HG03342 (cell line): ENCODE data around the gene DGKG.
A peak's percentile ranks its signal among the peaks of the same experiment; 100 is the strongest.

Experiments
- ATAC-seq: cut with Tn5 transposase; IDR thresholded peaks from one replicate; pipeline ENCODE4 v1.9.1; 2021; ENCODE audit warnings: mild to moderate bottlenecking, moderate library complexity; ENCODE audit not compliant: unreplicated experiment

The DGKG gene

DNA sequence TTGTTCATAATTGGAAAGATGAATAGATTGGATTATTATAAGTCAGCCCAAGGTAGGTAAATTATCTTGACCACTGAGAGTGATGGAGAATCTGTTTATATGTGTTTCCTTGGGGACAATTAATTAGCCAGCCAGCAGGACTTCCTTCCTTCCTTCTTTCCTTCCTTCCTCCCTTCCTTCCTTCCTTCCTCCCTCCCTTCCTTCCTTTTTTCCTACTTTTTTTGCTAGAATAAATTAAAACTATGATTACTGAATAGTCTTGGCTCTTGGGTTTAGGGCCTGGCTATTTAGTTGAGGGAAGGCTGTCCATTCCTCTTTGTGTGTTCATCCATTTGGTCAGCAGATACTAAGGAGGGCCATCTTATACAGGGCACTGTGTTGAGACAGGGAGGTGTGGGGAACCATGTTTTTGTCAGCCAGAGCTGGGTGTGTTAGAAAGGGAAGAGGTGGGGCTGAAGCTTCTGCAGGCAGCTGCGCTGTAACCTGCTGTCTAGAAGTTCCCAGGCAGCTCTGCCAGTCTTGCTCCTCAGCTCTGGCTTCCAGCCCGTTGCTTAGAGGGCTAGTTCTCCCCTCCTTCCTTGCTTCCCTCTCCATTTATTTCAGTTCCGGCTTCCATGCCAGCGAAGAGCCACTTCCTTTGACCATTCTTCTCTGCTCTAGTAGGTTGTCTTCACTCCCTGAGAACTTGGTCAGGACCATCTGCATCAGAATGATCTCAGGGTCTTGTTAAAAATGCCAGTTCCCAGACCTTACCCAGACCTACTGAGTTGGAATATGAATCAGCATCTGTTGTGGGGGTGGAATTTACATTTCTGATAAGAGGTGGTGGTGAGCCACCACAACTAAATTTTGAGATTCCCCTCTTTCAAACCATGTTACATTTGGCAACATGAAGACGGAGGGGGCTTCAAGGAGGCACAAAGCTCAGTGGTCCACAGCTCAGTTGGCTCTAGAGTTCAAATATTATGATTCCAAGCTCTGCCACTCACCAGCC is 113.9 kb downstream of the DGKG start:
- no peak for ATAC-seq

DNA sequence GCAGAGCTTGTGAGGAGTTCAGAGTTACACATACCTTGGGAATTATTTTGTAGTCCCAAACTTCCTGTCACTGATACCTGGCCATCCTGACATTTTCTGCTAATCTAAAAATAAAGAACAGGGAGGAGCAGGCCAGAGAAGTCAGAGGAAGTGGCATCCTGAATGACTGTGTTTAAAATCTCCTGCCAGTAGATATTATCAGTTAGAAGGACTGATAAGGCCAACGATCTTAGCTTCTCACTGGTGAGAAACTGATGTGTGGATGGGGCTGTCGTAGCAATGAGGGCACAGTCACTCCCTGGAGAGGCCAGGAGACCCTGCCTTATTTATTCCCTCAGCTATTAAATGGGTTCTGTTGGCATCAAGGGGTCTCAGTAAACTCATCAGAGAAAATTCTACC is 115.1 kb downstream of the DGKG start:
- ATAC-seq = no peak

DNA sequence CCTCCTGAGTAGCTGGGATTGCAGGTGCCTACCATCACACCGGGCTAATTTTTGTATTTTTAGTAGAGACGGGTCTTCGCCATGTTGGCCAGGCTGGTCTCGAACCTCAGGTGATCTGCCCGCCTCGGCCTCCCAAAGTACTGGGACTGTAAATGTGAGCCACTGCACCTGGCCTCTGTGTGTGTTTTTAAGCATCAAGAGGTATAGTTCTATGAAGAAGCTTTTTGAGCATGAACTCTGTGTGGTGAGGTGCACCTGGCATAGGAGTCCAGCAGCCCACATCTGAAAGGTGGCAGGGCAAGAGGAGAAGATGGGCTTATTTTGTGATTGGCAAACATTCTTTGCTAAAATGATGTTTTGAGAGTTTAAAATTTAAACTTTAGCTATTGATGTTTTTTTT is 118.0 kb downstream of the DGKG start:
- ATAC-seq = no peak

DNA sequence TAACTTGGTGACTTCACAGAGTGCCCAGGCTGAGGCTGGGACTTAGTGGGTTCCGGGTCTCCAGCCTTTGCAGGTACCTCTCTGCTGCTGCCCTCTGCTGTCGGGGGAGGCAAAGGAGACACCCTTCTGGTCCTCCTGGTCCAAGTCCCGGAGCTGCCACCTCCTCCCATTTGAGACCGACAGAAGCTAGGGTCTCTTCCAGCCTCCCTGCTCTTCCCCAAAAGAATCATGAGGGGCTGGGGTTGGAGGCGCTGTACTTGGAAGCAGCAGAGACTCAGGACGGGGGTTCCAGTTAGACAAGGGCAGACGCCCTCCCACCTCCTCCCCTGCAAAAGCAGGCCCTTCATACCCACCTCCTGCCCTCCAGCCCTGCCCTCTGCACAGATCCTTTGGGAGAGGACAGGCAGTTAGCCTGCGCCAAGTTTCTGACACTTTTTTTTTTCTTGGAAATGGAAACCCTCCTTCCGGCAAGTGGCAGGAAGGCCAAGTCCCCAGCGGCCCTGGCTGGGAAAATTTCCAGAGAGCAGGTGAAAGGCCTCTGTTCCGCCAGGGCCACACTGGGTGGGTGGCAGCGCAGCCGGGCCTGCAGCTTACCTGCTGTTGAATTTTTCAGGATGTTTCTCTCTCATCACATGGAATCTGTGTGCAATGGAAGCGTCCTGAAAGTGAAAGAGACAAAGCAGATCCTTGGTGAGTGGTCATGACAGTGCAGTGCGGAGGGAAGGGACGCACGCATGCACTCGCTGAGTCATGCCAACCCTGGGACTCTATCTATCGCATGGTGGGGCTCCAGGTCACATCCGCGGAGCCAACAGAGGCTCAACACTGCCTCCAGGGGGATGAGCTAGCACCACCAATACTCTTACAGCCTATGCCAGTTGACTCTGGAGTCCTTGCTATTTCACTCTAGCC is 119.9 kb downstream of the DGKG start:
- ATAC-seq = peak; percentile 73

DNA sequence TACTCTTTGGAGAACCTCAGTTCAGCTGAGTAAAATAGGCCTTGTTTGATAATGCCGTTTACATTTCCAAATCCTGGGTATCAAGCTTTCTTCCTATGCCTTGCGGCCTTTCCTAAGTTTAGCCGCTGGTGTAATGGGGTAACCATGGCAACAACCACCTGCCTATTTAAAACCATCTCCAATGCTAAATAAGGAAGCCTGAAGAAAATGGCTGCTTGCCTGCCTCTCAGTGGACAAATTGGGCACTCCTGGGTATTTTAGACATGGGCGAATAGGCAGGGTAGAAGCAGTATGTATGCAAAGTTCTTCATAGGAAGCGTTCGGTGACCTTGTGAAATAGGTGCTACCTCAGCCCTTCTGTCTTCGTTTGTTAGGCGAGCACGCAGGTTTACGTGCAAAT is 122.7 kb downstream of the DGKG start:
- ATAC-seq = no peak

DNA sequence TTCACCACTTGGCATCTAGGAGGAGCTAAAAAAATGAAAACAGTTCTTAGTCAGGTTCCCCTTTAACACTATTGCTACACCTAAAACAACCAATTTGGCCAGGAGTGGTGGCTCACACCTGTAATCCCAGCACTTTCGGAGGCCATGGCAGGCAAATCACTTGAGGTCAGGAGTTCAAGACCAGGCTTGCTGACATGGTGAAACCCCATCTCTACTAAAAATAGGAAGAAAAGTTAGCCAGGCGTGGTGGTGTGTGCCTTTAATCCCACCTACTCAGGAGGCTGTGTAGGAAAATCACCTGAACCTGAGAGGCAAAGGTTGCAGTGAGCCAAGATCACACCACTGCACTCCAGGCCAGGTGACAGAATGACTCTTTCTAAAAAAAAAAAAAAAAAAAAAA is 124.1 kb downstream of the DGKG start:
- no peak for ATAC-seq

DNA sequence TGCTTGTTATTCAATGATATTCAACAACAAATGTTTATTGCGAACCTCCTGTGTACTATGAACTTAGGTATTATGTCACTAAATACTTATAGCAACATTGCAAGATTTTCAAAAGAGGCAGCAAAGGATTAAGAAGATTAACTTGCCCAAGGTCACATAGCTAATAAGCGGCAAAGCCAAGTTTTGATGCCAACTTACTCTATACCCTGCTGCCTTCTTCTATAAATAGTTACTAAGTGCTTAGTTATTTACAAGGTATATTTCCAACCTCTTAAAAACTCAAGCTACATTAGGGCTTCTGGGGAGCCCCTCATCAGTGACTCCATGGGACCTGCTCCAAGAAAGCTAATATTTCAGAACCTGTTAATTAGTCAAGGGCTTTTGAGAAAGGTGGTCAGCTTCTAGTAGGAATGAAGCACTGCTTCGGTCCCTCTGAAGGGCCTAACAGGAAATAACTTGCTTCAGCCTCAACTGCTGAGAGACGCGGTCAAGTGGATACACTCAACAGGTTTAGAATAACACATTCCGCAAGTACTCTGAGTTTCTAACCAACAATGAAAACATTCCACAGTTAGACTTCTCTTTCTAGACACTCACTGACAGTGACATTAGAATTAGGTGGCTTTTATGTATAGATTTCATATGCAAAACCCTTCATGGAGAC is 125.5 kb downstream of the DGKG start:
- no peak for ATAC-seq

DNA sequence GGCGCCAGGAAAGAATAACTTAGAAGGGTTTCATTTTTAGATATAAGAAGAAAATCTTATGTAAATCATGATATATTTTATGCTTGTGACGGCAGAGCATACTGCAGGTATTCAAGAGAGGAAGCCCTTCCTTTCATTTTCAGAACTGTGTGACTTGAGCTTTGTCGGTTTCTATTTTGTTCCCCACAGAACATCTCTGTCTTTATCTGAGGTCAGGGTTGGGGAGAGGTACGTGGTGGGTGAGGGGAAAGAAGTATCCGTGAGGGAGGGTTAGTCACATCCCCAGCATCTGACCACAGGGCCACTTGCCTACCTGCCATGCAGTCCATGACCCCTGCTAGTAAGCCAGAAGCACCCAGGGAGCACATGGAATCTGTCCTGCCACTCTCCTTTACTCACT is 126.5 kb downstream of the DGKG start:
- peak; percentile 74 for ATAC-seq

DNA sequence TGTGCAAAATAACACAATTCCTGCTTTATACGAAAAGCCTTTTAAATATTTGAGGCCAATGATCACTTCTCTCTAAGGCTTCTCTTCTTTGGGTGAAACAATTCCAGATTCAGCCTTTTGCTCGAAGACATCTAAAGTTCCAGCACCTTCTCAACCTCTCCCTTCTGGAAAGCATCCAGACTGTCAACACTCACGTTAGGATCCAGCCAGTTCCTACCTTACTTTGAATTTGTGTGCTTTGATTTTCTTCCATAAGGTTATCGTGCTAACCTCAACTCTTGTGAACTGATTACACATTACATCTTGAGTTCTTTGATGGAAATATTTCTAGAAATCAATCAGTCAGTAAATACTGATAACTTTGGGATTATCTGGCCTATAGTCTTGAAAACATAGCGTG is 127.9 kb downstream of the DGKG start:
- ATAC-seq = no peak

DNA sequence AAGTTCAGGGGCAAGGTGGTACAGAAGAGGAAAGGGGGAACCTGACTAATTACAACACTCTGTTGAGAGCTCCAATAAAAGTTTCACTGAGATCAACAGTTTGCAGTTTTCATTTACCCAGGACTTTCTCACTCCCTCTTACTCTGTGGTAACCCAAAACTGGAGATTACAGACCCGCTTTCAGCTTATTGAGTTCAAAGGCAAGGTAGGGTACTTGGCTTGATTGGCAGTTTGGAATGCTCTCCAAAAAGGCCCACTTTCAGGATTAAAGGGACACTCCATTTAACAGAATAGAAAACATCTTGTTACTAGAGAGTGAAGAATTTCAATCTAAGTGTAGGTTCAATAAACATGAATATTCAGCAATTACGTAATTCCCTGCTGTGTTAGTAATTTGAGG is 135.6 kb downstream of the DGKG start:
- ATAC-seq = no peak

DNA sequence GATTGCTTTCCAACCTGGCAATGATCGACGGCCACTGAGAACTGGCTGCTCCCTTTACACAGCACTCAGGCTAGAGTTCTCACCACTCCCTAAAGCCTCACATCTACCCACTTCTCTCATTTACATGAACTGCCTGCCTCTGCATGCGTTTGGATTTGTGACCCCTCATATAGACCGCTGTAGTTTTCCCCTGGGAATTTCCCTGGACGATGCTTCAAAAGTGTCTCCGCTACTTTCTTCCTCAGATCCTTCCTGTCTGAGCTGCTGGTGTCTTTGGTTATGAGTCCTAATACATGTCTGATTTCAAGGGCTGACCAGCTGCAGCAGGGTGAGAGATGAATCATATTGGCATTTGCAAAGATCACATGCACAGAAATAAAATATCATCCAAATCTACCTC is 136.4 kb downstream of the DGKG start:
- peak; percentile 61 for ATAC-seq

DNA sequence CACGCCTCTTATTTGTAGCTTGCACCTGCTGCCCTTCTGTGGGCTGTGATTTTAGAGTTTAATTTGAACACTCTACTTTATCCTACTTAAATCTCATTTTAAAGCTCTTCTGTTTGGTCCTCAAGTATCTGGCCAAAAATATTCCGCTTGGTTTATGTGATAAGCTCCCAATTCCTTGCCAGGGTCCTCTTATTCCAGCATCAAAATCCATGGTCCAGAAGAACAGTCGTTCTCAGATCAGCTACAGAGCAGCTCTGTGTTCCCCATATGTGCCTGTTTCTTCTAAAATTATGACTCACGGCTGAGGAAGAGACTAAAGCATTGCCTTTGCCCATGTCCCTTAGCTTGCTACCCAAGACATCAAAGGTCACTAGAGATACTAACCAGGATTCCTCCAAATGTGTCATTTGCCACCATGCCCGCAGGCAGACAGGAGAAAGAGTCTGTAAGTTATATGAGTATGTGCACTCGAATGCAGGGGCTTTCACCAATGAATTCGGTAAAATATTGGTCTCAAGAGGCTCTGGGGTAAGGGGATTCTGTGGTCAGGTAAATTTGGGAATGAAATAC is 137.9 kb downstream of the DGKG start:
- no peak for ATAC-seq

DNA sequence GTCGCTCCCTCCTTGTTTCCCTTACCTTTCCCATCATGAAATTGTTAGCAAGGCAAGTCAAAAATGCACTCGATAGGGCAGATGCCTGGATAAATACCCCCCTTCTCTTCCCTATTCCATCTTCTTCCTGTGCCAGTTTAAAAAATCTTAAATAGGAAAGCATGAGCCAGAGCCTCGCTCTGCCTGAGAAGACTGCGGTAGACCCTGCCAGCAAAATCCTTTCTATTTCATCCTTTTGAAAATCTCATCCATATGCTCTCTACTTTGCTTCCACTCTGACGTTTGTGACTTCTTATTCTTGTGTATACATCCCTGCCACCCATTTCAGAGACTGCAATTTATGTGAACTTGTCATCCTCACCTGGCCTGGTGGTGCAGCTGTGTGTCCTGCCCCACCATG is 138.6 kb downstream of the DGKG start:
- ATAC-seq = no peak

DNA sequence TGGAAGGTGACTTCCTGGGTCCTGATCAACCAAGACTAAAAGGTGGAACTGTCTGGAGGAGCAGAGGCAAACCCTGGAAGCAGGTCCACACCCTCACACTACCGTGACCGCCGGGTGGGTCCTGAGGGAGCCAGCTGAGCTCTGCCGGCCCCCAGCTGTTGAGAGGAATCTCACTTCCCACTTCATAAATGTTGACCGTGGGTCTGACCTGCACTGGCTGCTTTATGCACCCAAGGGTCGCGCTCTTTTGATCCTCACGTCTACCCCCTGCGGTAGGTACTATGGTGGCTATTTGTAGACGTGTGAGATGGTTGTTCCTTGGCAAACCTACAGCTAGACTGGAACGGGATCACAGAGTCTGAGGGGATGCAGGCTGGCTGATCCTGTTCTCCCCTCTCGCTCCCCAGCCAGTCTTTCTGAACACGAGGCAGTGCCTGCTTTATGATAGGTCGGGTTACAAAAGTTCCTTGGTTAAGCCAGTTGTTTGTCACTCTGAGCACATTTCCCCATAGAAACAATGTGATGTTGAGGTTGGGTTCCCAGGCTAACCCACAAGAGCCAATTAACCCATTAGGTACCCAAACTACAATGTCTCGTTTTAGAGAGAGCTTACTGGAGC is 140.2 kb downstream of the DGKG start:
- ATAC-seq = no peak

DNA sequence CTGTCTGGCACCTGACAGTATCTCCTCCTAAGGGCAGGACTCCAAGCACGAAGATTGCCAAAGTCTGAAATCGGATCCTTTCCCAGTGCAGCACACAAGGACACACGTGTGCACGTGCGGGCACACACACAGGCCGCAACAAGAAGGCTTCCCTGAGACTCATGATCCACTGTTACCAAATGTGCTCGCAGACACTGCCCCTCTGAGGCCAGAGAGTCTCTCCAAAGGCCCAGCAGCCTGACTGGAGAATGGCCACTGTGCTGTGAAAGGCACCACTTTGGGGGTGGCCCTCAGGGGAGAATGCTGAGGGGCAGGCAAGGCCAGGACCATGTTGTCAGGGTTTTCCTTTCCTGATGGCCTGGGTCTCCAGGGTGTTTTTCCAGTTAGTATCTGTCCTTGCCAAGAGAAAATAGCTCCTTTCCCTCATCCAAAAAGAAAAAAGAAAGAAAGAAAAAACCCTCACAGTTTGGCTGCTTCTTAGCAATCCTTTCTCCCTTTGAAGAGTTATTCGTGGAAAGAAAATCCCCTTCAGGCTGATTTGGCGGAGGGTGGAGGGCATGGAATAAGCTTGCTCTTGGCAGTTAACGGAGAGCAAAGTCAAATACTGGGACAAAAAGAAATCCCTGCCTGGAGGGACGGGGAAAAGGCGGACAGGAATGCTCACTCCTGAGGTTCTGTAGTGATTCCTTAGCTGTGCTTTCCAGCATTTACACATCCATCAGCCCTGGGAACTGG is 141.0 kb downstream of the DGKG start:
- ATAC-seq = no peak

DNA sequence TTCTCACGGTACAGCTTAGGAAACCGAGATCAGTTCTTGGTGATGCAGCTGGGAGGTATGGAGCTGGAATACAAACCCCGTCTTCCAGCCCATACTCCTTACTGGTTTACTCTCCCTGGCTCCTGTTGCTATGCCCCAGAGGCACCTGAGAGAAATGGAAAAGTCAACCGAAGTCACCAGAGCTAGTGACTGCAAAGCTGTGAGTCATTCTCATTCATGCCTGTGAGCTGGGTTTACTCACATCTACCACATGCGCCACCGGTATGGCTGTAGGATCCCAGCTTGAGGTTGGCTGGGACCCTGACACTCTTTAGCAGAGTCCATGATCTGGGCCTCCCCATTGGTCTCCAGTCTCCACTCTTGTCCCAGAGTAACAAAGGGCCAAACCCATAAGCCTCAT is 141.7 kb downstream of the DGKG start:
- no peak for ATAC-seq

DNA sequence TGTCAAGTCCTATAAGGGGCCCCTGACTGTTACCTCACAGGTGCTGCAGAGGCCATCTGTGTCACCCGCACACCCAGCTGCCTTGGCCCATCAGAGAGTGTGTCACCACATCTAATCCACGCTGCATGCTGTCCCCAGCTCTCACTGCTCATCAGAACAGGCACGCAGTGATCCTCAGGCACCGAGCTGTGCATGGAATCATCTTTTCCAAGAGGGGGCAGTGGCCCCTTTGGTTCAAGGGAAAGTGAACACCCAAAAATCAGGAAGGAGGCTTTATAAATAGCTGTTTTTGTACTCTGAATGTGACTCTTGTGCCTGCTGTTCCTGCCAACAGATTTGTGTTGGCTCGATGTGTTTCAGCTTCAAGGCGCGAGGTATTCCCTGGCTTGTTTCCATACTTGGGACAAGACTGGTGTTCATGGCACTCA is 142.8 kb downstream of the DGKG start:
- ATAC-seq = no peak

DNA sequence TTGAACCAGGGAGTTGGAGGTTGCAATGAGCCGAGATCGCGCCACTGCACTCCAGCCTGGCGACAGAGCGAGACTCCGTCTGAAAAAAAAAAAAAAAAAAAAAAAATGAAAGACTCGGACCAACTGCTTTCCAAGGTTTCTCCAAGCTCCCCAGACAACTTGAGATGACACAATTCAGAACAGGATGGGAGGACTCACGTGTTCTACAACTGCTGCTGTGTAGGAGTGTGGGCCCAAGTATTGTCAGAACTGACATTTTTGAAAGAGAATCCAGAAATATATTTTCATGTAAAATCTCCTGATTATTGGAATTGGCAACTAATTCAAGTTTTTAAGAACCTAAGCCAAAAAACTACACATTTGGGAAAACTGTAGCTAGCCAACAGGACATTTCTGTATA is 143.6 kb downstream of the DGKG start:
- no peak for ATAC-seq

DNA sequence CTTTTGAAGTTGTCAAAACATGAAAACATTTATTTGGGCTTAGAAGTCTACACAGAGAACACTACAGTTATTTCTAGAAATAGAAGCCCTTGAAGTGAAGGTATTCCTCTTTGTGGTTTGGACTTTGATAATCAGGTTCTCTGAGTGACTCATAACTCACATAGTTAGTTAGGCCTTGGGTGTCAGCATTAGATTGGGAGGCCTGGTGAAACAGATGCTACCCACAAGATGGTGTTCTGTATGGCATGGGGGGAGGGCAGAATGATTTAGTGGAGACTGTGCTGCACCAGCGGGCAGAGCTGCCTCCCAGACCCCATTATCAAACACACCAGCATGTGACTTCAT is 144.2 kb downstream of the DGKG start:
- peak; percentile 94 for ATAC-seq
